Activated CD8-positive, alpha-beta memory T cell treated with anti-CD3 and anti-CD28 coated beads, Interleukin-2, amount 50 U/mL, for 48 hours (primary cell): Measurements from ENCODE around the gene TOR2A.

ENCODE experiments used
- DNase-seq: peaks from one replicate; pipeline ENCODE4 v3.0.0-alpha.2; 2020

TOR2A gene

GRCh38 chr9:127741831-127742434 is 6.8 kb upstream of the TOR2A start:
- no peak for DNase-seq

- no peak for DNase-seq
These were observed 4.7 kb upstream of the TOR2A start for GRCh38 chr9:127739614-127740330.

- DNase-seq = no peak
These were observed 3.6 kb upstream of the TOR2A start for GRCh38 chr9:127738666-127739065.

GRCh38 chr9:127735530-127736185 is 564 bp upstream of the TOR2A start:
- DNase-seq = no peak

- DNase-seq = no peak
These were observed 797 bp downstream of the TOR2A start for GRCh38 chr9:127734247-127734746.

GRCh38 chr9:127733614-127734013 is 1.5 kb downstream of the TOR2A start:
- no peak for DNase-seq

GRCh38 chr9:127732444-127732843 is 2.6 kb downstream of the TOR2A start:
- DNase-seq = no peak

GRCh38 chr9:127731938-127732337 is 3.2 kb downstream of the TOR2A start:
- no peak for DNase-seq

- DNase-seq = no peak
These were observed 4.2 kb downstream of the TOR2A start for GRCh38 chr9:127730799-127731410.

GRCh38 chr9:127730262-127730661 is 4.8 kb downstream of the TOR2A start:
- no peak for DNase-seq

GRCh38 chr9:127729522-127730256 is 5.4 kb downstream of the TOR2A start:
- no peak for DNase-seq

- DNase-seq = no peak
These were observed 6.3 kb downstream of the TOR2A start for GRCh38 chr9:127728808-127729207.

GRCh38 chr9:127726871-127727270 is 8.2 kb downstream of the TOR2A start:
- no peak for DNase-seq

GRCh38 chr9:127724012-127724411 is 11.1 kb downstream of the TOR2A start:
- DNase-seq = no peak

GRCh38 chr9:127723444-127723843 is 11.7 kb downstream of the TOR2A start:
- DNase-seq = no peak

GRCh38 chr9:127723013-127723412 is 12.1 kb downstream of the TOR2A start:
- no peak for DNase-seq

GRCh38 chr9:127722055-127722745 is 12.9 kb downstream of the TOR2A start:
- DNase-seq = no peak

- no peak for DNase-seq
These were observed 13.7 kb downstream of the TOR2A start for GRCh38 chr9:127721391-127721821.

GRCh38 chr9:127720865-127721227 is 14.2 kb downstream of the TOR2A start:
- DNase-seq = no peak

GRCh38 chr9:127720031-127720864 is 14.8 kb downstream of the TOR2A start:
- no peak for DNase-seq

GRCh38 chr9:127717766-127718165 is 17.3 kb downstream of the TOR2A start:
- no peak for DNase-seq
